Transverse colon (tissue), 4 donors: ENCODE measurements around the gene SDHAF3. TPM values are rescaled to one million over a fixed set of nuclear protein-coding genes. Genes with fewer than 3 reads are reported as not detected.
"Not testable (repeated sequence)": the region's sequence is repeated elsewhere in the genome, so short reads cannot be mapped to it uniquely, and the experiment has no call there.

Experiments
- DNase-seq: peaks from one replicate; pipeline ENCODE4 v3.0.0-alpha.2; 2019
- H3K27ac ChIP-seq, 4 donors: fragments of 200-600 bp; sonication (generic); 2 replicates each; pipeline ENCODE4 v1.5.1; 2016 to 2018; ENCODE audit warnings: inconsistent platforms in 4 of 4
- H3K27me3 ChIP-seq: fragments of 200-600 bp; sonication (generic); 2 replicates; pipeline ENCODE4 v1.5.1; 2017; ENCODE audit warnings: inconsistent platforms
- H3K36me3 ChIP-seq, 4 donors: fragments of 200-600 bp; sonication (generic); 2 replicates each; pipeline ENCODE4 v1.5.1; 2017 to 2019; ENCODE audit warnings: inconsistent platforms in 4 of 4
- H3K4me1 ChIP-seq, 4 donors: fragments of 200-600 bp; sonication (generic); 2 replicates each; pipeline ENCODE4 v1.5.1; 2017 to 2020; ENCODE audit warnings: inconsistent platforms in 4 of 4
- H3K4me3 ChIP-seq, 4 donors: fragments of 200-600 bp; sonication (generic); 1 replicate in 1 of 4; 2 replicates in 3 of 4; pipeline versions ENCODE4 v1.5.1 to v1.6.1; 2017 to 2019; ENCODE audit warnings: inconsistent platforms in 4 of 4
- H3K9me3 ChIP-seq, 2 donors: fragments of 200-600 bp; sonication (generic); 2 replicates each; pipeline ENCODE4 v1.5.1; 2017 to 2019; ENCODE audit warnings: inconsistent platforms in 2 of 2
- EP300 ChIP-seq: sonication (generic); formaldehyde crosslinking; IDR thresholded peaks from one replicate; pipeline ENCODE4 v1.6.1; 2017; ENCODE audit warnings: antibody characterized with exemption, low read depth
- POLR2A ChIP-seq: fragments of 450-650 bp; IDR thresholded peaks from one replicate; pipeline ENCODE4 v1.6.1; 2016; ENCODE audit warnings: antibody characterized with exemption, mild to moderate bottlenecking, moderate library complexity
- POLR2AphosphoS5 ChIP-seq, 3 donors: sonication (generic); formaldehyde crosslinking; IDR thresholded peaks; one replicate each; pipeline ENCODE4 v1.6.1; 2016; ENCODE audit warnings: antibody characterized with exemption in 3 of 3
- WGBS, 2 donors: methylation state at CpG; one replicate each; pipeline ENCODE4 v1.1.5; 2018; ENCODE audit warnings: low coverage in 1 of 2; 5-methylcytosine and 5-hydroxymethylcytosine counted together
- in situ Hi-C, 4 donors: fragments of 200-750 bp; cut with MboI; loops; one replicate each; pipeline versions ENCODE4 v1.15.0 to v1.15.1; 2017; ENCODE audit warnings: low sequenced_read_pairs in 3 of 4, low pct_ligation_motif_present in 1 of 4, low pct_unique_long_range_greater_than_20kb in 1 of 4
- intact Hi-C: fragments of 100-400 bp; cut with DNase I; formaldehyde crosslinking; loops from one replicate; pipeline ENCODE4 v1.15.1; 2023; ENCODE audit warnings: low total_unique reads
- total RNA-seq, 4 donors: library from RNA; depleted of rRNA; stranded (reverse); fragments of >200 nt; gene quantifications; one replicate each; pipeline ENCODE4 v1.1.0, GENCODE V29; 2016
- TF ChIP-seq, protein P1 (sequence below), 5 experiments: fragments of 200-600 bp in 3 of 5; fragments of 450-650 bp in 2 of 5; sonication (generic) in 3 of 5; IDR thresholded peaks; 1 replicate in 2 of 5; 2 replicates in 3 of 5; pipeline ENCODE4 v1.5.1; 2016 to 2017; ENCODE audit warnings: antibody characterized with exemption in 5 of 5, inconsistent platforms in 3 of 5, mild to moderate bottlenecking in 2 of 5, moderate library complexity in 1 of 5

Gene SDHAF3
- total RNA-seq, 4 donors from 2014 or later = 0.60 to 7.5 (median 5.3) TPM; not detected in 1

DNA sequence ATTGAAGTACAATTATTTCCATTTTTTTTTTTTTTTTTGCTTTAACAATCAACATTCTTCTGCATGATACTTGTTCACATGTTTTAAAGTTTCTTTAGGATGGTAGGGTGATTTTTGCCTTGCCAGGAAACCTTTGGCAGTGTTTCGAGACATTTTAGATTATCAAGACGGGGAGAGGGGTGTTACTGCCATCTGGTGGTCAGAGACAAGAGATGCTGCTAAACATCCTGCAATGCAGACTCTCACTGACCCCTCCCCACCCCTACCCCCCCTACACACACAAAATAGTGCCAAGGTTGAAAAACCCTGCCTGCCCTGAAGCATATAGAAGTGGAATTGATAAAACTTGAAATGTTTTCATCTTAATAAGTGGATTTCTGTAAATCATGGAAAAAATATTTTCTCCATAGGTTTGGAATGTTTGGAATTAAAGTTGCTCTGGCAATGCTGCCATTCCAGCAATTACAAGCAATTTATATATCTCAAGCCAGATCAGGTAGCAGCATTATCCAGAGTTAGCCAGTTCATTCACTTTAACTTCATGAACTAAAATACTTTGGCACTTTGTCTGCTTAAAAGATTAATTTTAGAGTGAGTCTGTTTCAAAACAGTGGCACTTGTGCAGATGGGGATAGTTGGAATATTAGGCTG lies 62.1 kb downstream of the SDHAF3 start:
- Histone ChIP-seq H3K4me3 (no peak overlapping the region), H3K9me3 (no peaks in the 10 kb centered on the region), H3K4me1 (no peaks in the 10 kb centered on the region), H3K27me3 (no peaks in the 10 kb centered on the region), H3K36me3 (no peaks in the 10 kb centered on the region), H3K27ac (no peak overlapping the region)
- TF ChIP-seq, protein P1, sequence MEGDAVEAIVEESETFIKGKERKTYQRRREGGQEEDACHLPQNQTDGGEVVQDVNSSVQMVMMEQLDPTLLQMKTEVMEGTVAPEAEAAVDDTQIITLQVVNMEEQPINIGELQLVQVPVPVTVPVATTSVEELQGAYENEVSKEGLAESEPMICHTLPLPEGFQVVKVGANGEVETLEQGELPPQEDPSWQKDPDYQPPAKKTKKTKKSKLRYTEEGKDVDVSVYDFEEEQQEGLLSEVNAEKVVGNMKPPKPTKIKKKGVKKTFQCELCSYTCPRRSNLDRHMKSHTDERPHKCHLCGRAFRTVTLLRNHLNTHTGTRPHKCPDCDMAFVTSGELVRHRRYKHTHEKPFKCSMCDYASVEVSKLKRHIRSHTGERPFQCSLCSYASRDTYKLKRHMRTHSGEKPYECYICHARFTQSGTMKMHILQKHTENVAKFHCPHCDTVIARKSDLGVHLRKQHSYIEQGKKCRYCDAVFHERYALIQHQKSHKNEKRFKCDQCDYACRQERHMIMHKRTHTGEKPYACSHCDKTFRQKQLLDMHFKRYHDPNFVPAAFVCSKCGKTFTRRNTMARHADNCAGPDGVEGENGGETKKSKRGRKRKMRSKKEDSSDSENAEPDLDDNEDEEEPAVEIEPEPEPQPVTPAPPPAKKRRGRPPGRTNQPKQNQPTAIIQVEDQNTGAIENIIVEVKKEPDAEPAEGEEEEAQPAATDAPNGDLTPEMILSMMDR (IDR thresholded peaks at IDR 0.05) = peak; percentile 33 to 79 (median 77)
- no peak for TF ChIP-seq POLR2A
- DNase-seq = peak; percentile 23
- 3 to 6% methylated on average over 2 of the region's 2 CpGs for WGBS, 2 donors
- intact Hi-C loops = loop anchor here (10.0 kb wide), 1 partner anchor 75 kb away; no protein-coding TSS in a partner anchor
- in situ Hi-C loops = loop anchor here in 2 of 4 donors (5.0 kb wide), 1 partner anchor 72 kb away; no protein-coding TSS in a partner anchor

DNA sequence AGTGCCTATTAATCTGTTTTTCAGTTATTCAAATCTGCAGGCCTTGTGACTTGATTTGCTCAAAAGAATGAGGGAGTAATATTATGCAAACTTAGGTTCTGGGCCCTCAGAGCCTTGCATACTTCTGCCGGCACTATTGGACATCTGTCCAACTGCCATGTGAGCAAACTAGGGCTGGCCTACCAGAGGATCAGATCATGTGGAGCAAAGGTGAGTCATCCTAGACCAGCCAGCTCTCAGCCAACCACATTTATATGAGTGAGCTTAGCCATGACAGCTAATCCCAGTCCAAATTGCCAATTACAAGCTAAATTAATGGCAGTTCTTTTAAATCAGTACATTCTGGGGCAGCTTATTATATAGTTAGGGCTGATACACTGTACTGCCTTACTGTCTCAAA lies 69.6 kb downstream of the SDHAF3 start:
- H3K4me3 ChIP-seq = no peak overlapping the region
- no peaks in the 10 kb centered on the region for H3K4me1 ChIP-seq
- intact Hi-C loops (loop anchor here (10.0 kb wide), 1 partner anchor 82 kb away; no protein-coding TSS in a partner anchor), in situ Hi-C loops (no loop called here)
- DNase-seq = no peak
- WGBS, 2 donors = 60 to 91% methylated on average over 1 of the region's 1 CpG
- no peaks in the 10 kb centered on the region for H3K27me3 ChIP-seq
- H3K36me3 ChIP-seq = no peaks in the 10 kb centered on the region
- no peak overlapping the region for H3K27ac ChIP-seq
- no peaks in the 10 kb centered on the region for H3K9me3 ChIP-seq
- TF ChIP-seq EP300 (no peak), POLR2A (no peak), POLR2AphosphoS5 (IDR thresholded peaks at IDR 0.05) (no peak)
- TF ChIP-seq, protein P1 (IDR thresholded peaks at IDR 0.05) = no peak

DNA sequence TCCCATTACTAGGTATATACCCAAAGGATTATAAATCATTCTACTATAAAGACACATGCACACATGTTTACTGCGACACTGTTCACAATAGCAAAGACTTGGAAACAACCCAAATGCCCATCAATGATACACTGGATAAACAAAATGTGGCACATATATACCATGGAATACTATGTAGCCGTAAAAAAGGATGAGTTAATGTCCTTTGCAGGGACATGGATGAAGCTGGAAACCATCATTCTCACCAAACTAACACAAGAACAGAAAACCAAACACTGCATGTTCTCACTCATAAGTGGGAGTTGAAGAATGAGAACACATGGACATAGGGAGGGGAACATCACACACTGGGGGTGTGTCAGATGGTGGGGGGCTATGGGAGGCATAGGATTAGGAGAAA lies 78.7 kb downstream of the SDHAF3 start:
- H3K27me3 ChIP-seq, H3K36me3 ChIP-seq, H3K27ac ChIP-seq, H3K9me3 ChIP-seq, H3K4me3 ChIP-seq, H3K4me1 ChIP-seq, DNase-seq, in situ Hi-C loops, intact Hi-C loops: not testable (repeated sequence)
- 45 to 50% methylated on average over 2 of the region's 2 CpGs for WGBS, 2 donors

DNA sequence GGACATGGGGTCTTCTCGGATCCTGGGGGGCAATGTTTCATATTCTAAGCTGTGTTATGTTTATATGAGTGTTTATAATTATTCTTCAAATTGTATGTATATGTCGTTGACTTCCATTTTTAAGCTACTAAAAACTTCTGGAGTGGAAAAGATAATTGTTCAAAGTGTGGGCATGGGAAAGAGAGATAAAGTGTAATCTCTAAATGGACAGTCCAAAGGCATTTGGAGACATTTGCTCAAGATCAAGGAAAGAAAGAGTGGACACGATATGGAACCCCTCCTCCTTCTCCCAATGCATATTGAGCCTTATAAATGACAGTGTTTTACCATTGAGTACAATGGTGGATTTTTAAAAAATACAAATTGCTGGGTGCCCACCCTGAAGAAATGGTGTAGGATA lies 81.1 kb downstream of the SDHAF3 start:
- in situ Hi-C loops = no loop called here
- Histone ChIP-seq H3K27ac (no peak overlapping the region), H3K27me3 (no peaks in the 10 kb centered on the region), H3K9me3 (no peaks in the 10 kb centered on the region), H3K36me3 (no peaks in the 10 kb centered on the region), H3K4me3 (no peak overlapping the region), H3K4me1 (no peaks in the 10 kb centered on the region)
- WGBS, 2 donors = 75 to 79% methylated on average over 3 of the region's 3 CpGs
- TF ChIP-seq EP300 (no peak), POLR2A (no peak), POLR2AphosphoS5 (IDR thresholded peaks at IDR 0.05) (no peak)
- TF ChIP-seq, protein P1 (IDR thresholded peaks at IDR 0.05) = no peak
- intact Hi-C loops = no loop called here
- no peak for DNase-seq

DNA sequence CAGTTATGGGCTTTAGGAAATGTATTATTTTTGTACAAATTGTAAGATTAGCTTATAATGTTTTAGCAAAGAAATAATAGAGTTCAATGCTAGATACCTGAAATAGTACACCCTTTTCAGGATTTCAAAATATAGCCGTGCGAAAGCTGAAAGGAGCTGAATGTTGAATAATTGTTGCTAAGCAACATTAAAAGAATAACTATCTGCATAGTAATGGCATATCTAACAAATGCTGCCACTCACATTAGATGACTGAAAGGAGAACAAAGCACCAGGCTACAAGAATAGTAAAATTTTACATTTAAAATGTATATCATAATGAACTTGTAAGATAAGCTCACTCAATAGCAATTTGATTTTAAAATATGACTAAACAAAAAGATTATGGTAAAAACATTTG lies 82.5 kb downstream of the SDHAF3 start:
- DNase-seq = no peak
- Histone ChIP-seq H3K27me3 (no peaks in the 10 kb centered on the region), H3K9me3 (no peaks in the 10 kb centered on the region), H3K36me3 (no peaks in the 10 kb centered on the region), H3K4me1 (no peaks in the 10 kb centered on the region), H3K4me3 (no peak overlapping the region), H3K27ac (no peak overlapping the region)
- WGBS, 2 donors = 88 to 96% methylated on average over 2 of the region's 2 CpGs
- intact Hi-C loops = no loop called here
- in situ Hi-C loops = no loop called here
- TF ChIP-seq POLR2A (no peak), EP300 (no peak), POLR2AphosphoS5 (IDR thresholded peaks at IDR 0.05) (no peak)
- TF ChIP-seq, protein P1 (IDR thresholded peaks at IDR 0.05) = no peak
